Calu3 (cell line): ENCODE results near the gene STOX2. TPM values are rescaled to one million over a fixed set of nuclear protein-coding genes. Genes with fewer than 3 reads are reported as not detected.

Experiments used
- BruUV-seq: library from RNA; stranded (reverse); fragments of 400-500 nt; replicated peaks from 2 replicates; lab custom pipeline; 2021; lab: Mats Ljungman, UMichigan
- CTCF ChIA-PET: fragments of 300-600 bp; sonication (Branson Sonifier 250); formaldehyde crosslinking; loops from one replicate; lab custom pipeline; 2022; ENCODE audit warnings: antibody characterized with exemption; lab: Charles Lee
- DNase-seq: peaks from one replicate; pipeline ENCODE4 v3.0.0; 2022
- H3K27ac Mint-ChIP-seq: one replicate; pipeline ENCODE4 v1.8.0; 2022; ENCODE audit warnings: mixed read lengths; ENCODE audit not compliant: unreplicated experiment
- H3K27me3 Mint-ChIP-seq: one replicate; pipeline ENCODE4 v1.8.0; 2022; ENCODE audit warnings: mixed read lengths; ENCODE audit not compliant: unreplicated experiment
- H3K36me3 Mint-ChIP-seq: one replicate; pipeline ENCODE4 v1.8.0; 2022; ENCODE audit warnings: mild to moderate bottlenecking, moderate library complexity, mixed read lengths; ENCODE audit not compliant: insufficient read depth, unreplicated experiment
- H3K4me1 Mint-ChIP-seq: one replicate; pipeline ENCODE4 v1.8.0; 2022; ENCODE audit warnings: mild to moderate bottlenecking, low read depth, mixed read lengths; ENCODE audit not compliant: unreplicated experiment
- H3K4me3 Mint-ChIP-seq: one replicate; pipeline ENCODE4 v1.8.0; 2022; ENCODE audit warnings: mild to moderate bottlenecking, low read depth, moderate library complexity, mixed read lengths; ENCODE audit not compliant: unreplicated experiment
- H3K9me3 Mint-ChIP-seq: one replicate; pipeline ENCODE4 v1.8.0; 2022; ENCODE audit warnings: low read depth, mixed read lengths; ENCODE audit not compliant: unreplicated experiment
- intact Hi-C: fragments of 100-400 bp; cut with micrococcal nuclease; formaldehyde crosslinking; loops from one replicate; pipeline ENCODE4 v1.10.0; 2022; ENCODE audit not compliant: unreplicated experiment
- total RNA-seq: library from RNA; stranded (reverse); gene quantifications from 2 replicates; pipeline ENCODE4 v1.2.3, GENCODE V29; 2022
- TF ChIP-seq, protein P1 (sequence below): fragments of 200-600 bp; IDR thresholded peaks from one replicate; pipeline ENCODE4 v1.8.0; 2022; ENCODE audit warnings: antibody characterized with exemption; ENCODE audit not compliant: unreplicated experiment

STOX2 gene
- total RNA-seq, 1 experiment from 2014 or later: 10.0 TPM

- no peaks in the 10 kb centered on the region for H3K9me3 Mint-ChIP-seq
- TF ChIP-seq, protein P1, sequence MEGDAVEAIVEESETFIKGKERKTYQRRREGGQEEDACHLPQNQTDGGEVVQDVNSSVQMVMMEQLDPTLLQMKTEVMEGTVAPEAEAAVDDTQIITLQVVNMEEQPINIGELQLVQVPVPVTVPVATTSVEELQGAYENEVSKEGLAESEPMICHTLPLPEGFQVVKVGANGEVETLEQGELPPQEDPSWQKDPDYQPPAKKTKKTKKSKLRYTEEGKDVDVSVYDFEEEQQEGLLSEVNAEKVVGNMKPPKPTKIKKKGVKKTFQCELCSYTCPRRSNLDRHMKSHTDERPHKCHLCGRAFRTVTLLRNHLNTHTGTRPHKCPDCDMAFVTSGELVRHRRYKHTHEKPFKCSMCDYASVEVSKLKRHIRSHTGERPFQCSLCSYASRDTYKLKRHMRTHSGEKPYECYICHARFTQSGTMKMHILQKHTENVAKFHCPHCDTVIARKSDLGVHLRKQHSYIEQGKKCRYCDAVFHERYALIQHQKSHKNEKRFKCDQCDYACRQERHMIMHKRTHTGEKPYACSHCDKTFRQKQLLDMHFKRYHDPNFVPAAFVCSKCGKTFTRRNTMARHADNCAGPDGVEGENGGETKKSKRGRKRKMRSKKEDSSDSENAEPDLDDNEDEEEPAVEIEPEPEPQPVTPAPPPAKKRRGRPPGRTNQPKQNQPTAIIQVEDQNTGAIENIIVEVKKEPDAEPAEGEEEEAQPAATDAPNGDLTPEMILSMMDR: no peak
- H3K27me3 Mint-ChIP-seq: no peaks in the 10 kb centered on the region
- no TSS peak for BruUV-seq
- H3K27ac Mint-ChIP-seq: no peak overlapping the region
- CTCF ChIA-PET: no interaction called here
- no peaks in the 10 kb centered on the region for H3K36me3 Mint-ChIP-seq
- no peak for DNase-seq
- intact Hi-C loops: no loop called here
- H3K4me3 Mint-ChIP-seq: no peak overlapping the region
- no peaks in the 10 kb centered on the region for H3K4me1 Mint-ChIP-seq
Measured at GRCh38 chr4:183863155-183863825, 41.8 kb upstream of the STOX2 start.

DNA sequence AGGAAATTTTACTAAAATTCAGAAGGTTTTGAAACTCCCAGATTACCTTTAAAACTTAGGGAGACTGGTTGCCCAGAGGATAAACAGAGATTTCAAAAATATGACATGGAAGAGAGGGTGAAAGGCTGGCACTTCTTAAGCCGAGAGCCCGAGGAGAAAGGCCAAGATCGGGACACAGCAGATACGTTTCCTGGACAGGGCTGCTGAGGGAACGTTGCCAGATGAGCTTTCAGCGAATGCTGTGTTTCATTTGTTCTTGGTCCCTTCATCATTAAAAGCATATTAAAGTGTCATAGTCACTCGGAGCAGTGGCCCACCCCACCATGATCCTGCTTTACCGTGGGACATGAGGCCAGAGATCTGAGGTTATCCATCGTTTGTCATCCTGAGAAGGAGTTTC is 37.9 kb upstream of the STOX2 start:
- no peak for DNase-seq
- CTCF ChIA-PET: no interaction called here
- TF ChIP-seq, protein P1: no peak
- BruUV-seq: no TSS peak
- Mint-ChIP-seq H3K4me1 (no peaks in the 10 kb centered on the region), H3K36me3 (no peaks in the 10 kb centered on the region), H3K27ac (no peak overlapping the region), H3K27me3 (no peaks in the 10 kb centered on the region), H3K4me3 (no peak overlapping the region), H3K9me3 (no peaks in the 10 kb centered on the region)
- intact Hi-C loops: no loop called here

DNA sequence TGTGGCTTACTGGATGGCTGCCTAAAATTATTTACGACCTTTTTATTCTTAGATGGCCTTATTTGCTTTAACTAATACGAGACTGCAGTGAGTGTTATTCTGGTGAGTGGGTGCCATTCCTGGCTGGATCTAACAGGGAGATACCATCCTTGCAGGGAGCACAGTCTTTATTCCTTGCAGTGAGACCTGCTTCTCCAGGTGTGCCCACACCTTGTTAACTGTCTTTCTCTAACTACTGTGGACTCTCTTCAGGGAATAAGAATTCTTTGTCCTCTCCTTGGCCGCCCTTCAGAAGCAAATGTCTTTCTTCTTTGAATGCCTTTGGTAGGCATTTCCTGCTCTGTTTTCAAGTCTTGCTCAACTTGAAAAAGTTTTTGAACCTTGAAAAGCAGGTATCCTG is 34.1 kb upstream of the STOX2 start:
- Mint-ChIP-seq H3K27me3 (no peaks in the 10 kb centered on the region), H3K4me1 (peaks cover 1% of the 10 kb centered on the region), H3K9me3 (no peaks in the 10 kb centered on the region), H3K27ac (no peak overlapping the region), H3K4me3 (no peak overlapping the region), H3K36me3 (peaks cover under 1% of the 10 kb centered on the region)
- TF ChIP-seq, protein P1: no peak
- no peak for DNase-seq
- no TSS peak for BruUV-seq
- intact Hi-C loops: no loop called here
- CTCF ChIA-PET: interaction anchor here (0.6 kb wide), 1 partner anchor 401 kb away, joined by 9 read pairs; no protein-coding TSS in a partner anchor

DNA sequence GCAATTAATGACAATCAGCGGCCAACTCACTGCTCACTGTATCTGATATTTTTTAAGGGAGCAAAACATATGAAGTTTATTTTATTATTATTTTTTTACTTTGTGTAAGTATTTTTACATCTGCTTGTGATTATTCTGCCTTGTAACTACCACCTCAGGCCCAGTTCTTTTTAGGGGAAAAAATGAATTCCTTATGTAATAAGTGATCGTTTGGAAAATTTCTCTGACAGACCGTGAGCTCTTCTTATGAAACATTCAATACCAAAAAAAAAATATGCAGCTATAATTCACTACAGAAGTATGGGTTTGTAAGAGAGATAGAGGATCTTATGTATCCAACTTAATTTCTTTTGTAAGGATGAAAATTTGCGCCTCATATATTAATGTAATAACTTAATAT is 33.5 kb upstream of the STOX2 start:
- H3K9me3 Mint-ChIP-seq: no peaks in the 10 kb centered on the region
- no peaks in the 10 kb centered on the region for H3K27me3 Mint-ChIP-seq
- H3K4me1 Mint-ChIP-seq: peaks cover 7% of the 10 kb centered on the region
- peaks cover 6% of the 10 kb centered on the region for H3K36me3 Mint-ChIP-seq
- DNase-seq: no peak
- no peak overlapping the region for H3K4me3 Mint-ChIP-seq
- intact Hi-C loops: no loop called here
- BruUV-seq: no TSS peak
- no peak overlapping the region for H3K27ac Mint-ChIP-seq
- TF ChIP-seq, protein P1: no peak
- CTCF ChIA-PET: interaction anchor here (0.6 kb wide), 1 partner anchor 401 kb away, joined by 9 read pairs; no protein-coding TSS in a partner anchor
